EL (cell line): ENCODE measurements around the gene TRIO.

ENCODE experiments used
- DNase-seq: peaks from one replicate; pipeline ENCODE4 v3.0.0-alpha.2; 2016

TRIO gene

DNA sequence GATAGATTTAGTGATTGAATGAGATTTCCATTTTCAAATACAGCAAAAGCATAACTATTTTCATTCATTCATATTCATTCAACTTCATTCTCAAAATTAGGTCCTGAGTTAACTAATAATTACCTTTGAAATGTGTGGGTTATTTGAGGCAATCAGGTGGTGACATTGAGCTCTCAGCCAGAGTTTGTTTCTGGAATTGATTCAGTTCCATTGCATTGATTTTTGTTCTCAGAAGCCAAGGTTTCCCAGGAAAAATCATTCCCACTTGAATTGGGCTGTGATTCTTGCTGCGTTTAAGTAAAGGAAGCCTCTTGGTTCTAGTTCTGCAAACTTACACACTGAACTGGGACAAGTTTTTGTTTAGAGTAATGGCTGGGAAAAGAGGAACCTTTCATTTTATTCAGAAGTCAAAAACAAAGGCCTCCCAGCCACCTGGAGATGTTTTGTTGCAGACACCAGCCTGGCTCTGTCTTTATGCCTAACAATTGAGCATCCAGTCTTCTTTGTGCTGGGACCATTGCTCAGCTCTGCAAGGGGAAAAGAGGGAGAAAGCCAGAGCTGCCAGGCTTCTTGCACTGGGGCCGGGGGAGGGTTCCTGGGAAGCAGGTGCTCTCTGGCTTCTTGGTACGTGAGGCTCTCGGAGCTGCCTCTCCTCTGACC lies 198.6 kb downstream of the TRIO start:
- no peak for DNase-seq

DNA sequence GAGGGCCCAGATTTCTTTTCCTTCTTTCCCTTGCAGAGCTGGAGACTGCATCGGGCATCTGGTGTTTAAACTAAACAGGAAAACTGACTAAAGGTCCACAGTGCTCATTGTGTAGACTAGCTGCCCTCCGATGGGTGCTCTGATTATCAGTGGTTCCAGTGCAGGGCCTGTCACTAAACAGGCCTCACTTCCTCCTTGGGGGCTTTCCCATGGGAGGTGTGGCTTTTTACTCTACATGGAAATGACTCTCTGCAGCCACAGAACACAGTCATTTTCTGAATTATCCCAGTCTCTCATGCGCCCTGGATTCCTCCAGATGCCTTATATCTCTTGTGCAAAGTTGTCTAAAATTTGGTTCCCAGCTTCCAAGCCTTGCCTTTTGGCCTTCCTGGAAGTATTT lies 199.2 kb downstream of the TRIO start:
- peak; percentile 42 for DNase-seq

DNA sequence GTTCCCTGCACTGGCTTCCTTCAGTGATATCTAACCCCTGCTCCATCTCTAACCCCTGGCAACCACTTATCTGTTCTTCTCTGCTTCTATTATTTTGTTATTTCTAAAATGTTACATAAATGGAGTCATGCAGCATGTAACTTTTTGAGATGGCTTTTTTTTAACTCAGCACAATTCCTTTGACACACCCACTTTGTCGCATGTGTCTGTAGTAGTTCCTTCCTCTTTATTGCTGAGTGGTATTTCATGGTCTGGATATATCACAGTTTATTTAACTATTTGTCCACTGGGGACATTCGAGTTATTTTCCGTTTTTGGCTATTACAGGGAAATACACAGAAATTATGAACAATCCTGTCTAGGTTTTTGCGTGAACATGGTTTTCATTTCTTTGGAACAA lies 200.2 kb downstream of the TRIO start:
- DNase-seq, result no peak

DNA sequence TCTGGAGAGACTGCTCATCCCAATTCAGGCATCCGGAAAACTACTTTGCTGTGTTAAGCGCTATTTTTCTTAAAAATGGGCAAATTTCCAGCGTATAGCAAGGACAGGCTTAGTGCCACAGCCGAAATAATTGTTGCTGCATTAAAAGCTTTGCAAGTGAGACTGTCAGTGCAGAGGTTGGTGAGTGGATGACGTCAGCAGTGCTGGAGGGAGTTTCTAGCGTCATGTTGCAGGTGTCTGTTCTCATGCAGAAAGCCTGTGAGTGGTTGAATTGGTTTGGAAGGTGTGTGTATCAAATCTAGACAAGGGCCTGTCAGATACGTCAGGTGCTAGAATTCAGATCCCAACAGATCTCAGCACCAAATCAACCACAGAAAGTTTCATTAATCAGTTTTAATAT lies 204.4 kb downstream of the TRIO start:
- no peak for DNase-seq

DNA sequence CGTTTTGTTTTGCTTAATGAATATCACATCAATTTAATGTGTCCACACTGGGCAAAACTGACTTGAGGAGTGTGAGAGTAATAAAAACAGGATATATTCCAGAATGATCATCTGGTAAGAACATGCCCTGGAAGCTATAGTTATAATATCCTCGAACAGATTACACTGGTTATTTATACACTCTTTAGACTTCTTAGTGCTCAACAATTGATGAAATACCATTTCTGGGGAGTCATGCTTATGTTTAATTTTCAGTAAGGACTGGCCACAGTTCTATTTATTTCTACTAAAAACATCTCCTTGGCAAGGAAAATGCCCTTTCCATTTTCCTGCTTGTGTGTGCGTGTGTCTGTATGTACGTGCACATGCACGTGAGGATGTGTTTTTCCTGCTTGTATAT lies 205.0 kb downstream of the TRIO start:
- no peak for DNase-seq

DNA sequence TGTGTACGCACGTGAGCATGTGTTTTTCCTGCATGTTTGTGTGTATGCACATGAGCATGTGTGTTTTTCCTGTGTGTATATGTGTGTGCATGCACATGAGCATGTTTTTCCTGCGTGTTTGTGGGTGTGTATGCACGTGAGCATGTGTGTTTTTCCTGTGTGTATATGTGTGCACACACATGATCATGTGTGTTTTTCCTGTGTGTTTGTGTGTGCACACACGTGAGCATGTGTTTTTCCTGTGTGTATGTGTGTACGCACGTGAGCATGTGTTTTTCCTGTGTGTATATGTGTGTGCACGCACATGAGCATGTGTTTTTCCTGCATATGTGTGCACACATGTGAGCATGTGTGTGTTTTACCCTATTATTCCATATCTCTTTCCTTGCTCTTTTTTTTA lies 205.9 kb downstream of the TRIO start:
- DNase-seq, result no peak

DNA sequence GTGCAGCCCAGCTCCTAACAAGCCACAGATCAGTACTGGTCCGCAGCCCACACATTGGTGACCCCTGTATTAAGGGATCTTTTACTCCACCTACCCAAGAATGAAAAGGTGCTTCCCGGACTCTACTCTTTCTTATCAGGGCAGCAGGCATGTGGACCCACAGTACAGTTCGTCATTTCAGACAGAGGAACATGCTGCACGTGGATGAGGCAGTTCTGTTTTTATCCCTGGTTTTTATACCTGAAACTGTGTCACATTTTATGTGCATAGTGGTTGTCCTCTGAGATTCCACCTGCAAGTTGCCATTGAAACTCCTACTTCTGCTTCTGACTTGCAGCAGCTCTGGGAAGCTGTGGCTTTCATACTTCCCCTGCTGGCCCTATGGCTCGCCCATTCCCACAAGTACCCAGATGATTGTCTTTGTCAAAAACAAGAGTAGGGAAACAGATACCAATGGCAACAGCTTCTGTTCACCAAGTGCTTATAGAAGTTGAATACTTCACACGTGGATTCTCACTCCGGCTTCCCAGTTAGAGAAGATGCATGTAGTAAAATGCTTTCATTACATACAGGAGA lies 208.0 kb downstream of the TRIO start:
- DNase-seq, result no peak

DNA sequence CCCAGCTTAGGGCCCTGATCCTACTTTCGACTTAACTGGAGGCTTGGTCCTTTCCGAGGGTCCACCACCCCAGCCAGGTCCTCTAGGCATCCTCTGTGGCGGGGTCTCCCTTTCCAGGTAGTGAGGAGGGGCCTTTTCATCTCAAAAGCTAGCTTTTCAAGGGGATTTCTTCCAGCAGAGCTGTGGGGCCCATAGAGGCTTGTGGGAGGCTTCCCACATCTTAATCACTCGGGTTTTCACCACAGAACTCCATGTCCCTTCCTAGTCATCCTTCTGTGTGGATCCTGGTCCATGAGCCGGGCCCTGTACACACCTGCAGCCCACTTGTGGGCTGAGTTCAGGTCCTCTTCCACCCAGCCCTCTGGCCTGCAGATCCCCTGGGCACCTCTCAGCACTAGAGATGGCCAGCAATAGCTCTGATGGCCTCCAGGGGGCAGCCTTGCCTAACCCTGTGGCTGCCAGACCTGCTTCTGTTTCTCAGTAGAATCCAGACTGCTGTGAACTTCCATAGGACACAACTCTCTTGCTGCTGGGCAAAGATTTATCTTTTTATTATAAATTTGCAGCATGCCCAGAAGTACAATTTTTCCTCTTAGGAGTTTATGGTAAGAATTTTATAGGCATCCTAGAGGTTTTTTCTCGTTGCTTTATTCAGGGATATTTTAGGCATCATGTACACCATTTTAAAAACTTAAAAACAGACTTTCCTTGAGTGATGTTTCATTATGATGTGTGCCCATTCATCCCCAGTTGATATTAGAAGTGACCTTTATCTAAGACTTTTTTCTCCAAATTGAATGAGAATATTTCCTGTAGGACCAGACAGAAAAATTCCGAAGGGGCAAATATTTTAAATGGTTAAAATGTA lies 208.9 kb downstream of the TRIO start:
- peak; percentile 74 for DNase-seq

DNA sequence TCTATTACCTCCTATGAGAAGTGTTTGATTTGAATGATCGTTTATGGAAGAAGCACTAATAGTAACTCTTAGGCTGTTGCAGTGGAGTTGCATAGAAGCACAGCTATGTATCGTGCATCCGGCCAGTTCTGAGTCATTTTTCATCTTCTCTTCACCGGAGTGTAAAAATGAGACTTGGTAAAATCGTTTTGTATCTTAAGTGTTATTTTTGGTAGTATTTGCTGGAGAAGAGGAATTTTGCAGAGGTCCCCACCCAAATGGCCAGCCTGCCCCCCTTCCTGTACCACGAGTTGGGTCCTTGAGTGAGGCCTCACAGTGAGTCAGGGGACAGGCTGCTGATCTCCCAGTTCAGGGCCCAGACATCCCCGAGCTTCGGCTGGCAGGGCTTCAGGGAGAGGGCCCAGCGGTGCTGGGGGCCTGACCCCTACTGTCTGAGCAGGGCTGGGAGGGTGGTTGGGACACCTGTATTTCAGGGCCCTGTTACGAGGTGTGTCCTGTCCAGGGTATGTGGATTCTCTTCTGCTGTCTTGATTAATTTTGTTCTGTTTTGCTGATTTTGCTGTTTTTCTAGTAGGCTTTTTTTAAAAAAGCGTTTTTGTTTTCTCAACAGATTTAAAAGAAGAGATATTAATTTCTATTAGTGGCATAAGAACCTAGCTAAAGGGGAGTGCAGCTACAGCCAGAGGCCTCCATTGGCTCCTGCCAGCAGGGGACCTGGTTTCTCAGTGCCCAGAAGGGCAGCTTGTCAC lies 210.8 kb downstream of the TRIO start:
- DNase-seq, result no peak

DNA sequence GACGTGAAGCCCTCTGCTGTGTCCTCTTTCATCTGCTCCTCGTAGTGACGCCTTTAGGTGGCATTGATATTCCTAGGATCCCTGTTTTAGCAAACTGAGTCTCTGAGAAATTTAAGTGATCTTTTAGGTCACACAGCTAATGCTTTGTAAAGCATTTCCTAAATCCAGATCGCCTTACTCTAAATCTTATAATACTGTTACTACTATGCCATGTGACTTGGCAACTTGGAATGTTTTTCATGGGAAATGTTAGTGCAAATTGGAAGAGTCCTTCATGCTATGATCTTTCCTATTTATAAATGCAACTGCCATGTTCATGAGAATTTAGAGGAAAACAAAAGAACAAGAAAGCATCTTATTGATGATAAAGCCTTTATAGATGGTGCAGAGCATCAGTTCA lies 212.2 kb downstream of the TRIO start:
- no peak for DNase-seq

DNA sequence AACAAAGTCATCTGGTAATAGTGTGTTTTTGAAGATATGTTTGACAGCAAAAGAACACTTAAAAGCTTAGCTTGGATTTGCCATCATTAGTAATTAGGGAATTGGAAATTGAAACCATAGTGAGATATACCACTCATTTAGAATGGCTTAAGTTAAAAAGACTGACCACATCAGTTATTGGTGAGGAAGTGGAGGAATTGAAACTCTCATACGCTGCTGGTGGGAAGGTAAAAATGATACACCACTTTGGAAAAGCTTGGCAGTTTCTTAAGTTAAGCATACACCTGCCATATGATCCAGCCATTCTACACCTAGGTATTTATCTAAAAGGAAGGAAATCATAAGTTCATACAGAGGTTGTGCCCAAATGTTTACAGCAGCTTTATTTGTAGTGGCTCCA lies 213.2 kb downstream of the TRIO start:
- no peak for DNase-seq

DNA sequence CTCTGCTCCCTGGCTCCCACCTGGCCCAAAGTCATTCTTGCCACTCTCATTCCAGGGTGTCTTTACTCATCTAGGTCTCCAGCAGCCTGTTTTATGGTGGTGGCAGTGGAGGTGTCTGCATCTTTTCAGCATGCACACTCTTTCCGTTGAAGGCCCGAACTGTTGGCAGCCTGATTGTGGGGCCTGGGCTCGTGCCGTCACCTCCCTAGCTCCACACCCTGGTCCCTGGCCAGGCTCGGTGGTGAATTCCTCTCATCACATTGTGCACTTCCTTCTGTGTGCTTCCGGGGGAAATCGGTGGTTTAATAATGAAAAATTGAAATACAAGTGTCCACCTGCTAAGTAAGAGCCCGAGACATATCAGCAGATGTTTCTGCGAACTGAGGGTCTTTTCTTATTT lies 214.3 kb downstream of the TRIO start:
- DNase-seq, result no peak

DNA sequence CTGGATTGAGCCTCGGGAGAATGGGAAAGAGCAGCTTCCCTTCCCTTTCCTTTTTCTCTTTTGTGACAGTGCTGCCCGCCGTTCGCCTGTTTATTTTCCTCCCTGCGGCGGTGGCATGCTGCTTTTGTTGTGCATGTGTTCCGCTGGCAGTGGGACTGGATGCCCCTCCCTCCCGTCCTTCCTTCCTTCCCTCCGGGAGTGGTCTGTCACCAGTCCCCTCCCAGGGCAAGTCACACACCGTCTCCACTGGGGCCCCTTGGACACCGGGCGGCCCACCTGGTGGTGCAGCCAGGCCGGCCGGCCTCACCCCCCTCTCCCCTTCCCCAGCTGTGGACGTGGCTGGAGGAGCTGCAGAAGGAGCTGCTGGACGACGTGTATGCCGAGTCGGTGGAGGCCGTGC lies 214.7 kb downstream of the TRIO start:
- no peak for DNase-seq

DNA sequence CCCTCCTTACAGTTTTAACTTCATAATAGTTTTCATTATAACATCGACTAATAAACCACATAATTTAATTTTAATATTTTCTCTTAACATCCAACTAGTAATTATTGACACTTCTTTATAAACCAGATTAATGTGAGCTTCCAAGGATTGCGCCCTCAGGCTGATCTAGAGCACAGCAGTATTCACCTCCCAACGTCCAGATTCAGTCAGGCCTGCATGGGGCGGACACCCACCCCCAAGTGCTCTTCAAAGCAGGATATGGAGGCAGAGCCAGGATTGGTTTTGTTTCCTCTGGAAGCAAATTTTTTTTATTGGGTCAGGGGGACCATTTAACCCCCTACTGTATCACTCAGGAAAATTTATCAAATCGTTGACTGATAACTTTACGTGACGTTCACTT lies 215.4 kb downstream of the TRIO start:
- DNase-seq, result no peak

DNA sequence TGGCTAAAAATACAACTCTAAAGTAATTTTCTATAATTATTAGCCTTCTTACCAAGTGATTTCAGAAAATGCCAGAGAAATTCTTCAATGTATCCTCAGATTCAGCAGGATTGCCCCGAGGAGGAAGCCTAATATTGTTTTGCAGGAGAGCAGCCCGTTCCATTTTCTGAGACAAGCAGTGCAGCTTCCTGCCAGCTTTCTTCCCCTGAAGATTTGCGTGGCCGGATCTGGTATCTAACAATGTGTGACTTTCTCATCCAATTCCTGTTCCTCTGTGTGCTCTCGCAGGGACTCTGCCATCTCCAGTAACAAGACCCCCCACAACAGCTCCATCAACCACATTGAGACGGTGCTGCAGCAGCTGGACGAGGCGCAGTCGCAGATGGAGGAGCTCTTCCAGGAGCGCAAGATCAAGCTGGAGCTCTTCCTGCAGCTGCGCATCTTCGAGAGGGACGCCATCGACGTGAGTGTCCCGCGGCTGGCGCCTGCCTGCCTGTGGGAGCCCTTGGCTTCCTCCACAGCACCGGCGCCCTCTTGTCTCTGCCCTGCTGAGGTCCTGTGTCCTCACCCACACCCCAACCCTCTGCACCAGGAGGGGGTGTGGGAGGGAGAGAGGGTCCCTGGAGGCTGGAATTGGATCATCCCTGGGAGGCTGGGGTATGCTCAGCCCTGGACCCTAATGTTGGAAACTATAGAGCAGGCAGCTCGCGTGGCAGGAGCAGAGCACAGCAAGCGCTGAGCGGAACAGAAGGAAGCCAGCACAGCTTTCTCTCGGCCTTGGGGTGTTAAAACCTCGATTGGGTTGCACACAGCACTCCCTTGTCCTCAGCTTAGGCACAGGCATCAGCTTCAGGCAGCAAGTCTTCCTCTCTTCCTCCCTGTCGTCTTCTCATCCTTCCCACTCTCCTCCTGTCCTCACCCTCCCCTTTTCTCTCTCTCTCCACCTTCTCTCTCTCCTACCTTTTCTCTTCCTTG lies 216.2 kb downstream of the TRIO start:
- DNase-seq, result no peak

DNA sequence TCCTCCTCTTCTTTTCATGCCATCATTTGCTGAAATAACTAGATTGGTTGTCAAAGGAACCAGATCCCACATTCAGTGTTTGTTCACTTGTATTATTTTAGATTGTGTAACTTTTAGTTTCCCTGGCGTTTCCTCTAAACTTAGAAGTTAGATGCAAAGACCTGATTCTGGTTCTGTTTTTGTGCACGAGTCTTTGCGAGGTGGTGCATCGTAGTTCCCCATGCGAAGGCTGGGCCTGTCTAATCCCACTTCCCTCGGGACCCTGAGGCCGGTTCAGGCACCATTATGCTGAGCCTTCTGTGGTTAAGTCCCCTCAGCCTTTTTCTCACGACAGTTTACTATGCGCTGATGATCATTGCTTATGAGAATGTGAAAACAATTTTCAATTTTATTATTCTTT lies 219.3 kb downstream of the TRIO start:
- DNase-seq, result no peak

DNA sequence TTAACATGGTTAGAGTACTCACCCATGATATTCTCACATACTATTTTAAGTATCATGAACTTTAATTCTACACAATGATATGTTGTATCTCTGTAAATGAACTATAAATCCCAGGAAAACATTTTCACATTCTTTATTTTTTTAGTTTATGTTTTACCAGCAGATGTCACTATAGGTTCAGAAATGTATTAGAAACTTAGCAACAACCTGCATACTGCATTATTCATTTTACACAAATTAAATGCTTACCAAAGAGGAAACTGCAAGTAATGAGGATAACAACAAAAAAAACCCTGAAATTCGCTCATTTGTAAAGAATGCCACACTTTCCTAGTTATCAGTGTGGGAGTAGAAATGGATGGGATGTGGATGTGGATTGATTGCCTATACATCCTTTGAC lies 221.0 kb downstream of the TRIO start:
- DNase-seq, result no peak

DNA sequence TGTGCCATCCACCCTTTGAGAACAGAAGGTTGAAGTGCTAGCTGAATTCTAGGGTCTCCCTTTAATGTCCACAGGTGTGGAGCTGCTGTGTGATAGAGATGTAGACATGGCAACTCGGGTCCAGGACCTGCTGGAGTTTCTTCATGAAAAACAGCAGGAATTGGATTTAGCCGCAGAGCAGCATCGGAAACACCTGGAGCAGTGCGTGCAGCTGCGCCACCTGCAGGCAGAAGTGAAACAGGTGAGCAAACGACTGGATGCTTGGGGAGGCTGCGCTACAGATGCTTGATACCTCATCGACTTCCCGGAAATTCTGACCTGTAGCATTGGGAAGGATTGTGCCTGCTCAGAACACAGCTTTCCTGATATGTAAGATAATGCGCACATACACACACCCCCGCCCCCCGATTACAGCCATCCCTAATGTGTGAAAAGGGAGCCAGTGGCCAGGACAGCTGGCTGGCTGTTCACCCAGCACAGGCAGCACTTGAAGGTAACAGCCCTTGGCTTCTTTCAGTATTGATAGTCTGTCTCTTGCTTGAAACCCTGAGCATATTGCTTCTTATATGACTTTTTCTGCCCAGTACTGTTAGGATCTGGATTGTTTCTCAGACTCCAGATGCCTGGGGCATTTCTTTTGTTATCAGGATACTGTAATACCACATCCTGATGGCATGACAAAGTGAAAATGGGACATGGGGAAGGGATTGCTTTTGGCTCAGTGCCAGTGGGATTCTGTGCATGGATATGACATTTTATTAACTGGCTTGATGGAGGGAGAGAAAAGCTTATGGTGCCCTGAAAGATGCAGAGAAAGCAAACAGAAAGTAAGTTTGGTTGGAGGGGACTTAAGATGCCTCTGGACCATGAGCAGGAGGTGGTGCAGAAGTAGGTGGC lies 221.7 kb downstream of the TRIO start:
- no peak for DNase-seq

DNA sequence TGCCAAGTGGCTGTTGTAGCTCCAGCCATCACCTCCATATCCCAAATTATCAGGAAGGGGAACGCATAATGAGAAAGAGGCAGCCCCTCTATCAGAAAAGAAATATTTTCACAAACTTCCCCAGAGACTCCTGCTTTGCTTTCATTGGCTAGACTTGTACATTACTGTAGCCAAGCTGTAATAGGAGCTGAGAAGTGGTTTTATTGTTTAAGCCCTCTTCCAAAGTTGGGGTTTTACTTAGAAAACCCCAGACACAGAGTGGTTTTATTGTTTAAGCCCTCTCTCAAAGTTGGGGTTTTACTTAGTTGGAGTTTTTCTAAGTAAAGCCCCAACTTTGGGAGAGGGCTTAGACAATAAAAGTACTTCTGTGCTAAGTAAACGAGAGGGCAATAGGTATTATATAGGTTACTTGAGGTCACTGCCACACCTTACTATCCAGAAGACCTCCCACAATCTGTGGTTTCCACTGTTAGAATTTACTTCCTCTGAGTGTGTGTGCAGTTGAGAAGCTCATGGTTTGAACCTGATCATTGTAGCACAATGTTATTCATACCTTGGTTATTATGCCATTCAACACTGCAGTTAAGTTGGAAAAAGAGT lies 222.8 kb downstream of the TRIO start:
- DNase-seq, result no peak

DNA sequence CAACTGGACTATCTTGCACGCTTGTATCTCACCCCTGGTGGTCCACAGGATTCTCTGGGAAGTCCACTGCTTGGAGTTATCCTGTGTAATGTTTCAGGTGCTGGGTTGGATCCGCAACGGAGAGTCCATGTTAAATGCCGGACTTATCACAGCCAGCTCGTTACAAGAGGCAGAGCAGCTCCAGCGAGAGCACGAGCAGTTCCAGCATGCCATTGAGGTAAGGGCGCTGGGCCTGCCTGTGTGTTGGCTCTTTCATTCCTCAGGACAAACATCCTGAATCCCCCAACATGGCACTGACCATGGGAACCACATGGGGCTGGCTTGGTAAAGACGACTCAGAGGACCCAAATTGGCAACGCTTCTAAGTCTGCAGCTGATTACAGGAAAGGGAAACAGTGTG lies 223.6 kb downstream of the TRIO start:
- DNase-seq, result no peak

DNA sequence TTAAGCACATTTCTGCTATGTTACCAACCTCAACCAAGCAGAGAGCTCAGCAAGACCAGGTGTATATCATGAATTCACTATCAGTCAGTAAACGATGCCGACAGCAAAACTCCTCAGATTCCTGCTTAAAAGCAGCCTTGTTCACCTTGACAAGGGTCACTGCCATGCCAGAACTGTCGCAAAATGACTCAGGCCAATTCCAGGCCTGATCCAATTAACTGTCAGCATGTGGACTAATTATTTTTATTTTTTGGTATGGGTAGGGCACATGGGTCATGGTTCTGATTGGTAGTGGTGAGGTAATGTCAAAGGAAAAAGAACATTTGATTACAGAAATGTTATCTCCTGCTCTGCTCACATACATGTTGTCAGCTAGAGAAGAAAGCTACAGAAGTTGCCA lies 224.2 kb downstream of the TRIO start:
- no peak for DNase-seq
